OCI-LY3 (cell line): ENCODE data around the gene PTCD3.

Experiments used
- CTCF ChIP-seq: fragments of 200-600, 300-600 bp; sonication (generic); IDR thresholded peaks from 2 replicates; pipeline ENCODE4 v1.5.1; 2014; ENCODE audit warnings: antibody characterized with exemption, low read length, low read depth
- EZH2phosphoT487 ChIP-seq: fragments of 200-600 bp; shearing (Covaris generic); IDR thresholded peaks from 2 replicates; pipeline ENCODE4 v1.6.1; 2018; ENCODE audit warnings: antibody characterized with exemption, mixed run types, low read depth

DNA sequence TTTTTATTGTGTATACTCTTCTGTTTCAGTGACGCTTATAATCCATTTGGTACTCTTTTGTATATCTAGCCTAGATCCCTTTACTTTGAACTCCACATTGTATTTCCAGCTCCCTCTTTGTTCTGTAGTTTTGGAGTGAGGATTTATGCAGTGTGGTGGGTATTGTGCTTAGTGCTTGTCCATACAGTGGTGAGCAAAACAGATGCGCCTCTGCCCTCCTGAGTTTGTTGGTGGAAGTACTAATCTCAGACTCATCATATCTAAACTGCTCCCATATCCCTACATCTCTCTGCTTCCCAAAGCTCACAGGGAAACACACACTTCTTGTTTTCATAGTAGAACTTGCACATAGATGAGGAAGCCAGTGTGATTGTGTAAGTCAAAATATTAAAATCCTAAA is 12.1 kb downstream of the PTCD3 start:
- no peak for TF ChIP-seq CTCF
- no peak for TF ChIP-seq EZH2phosphoT487
